GM23338 (cell line): Measurements from ENCODE around the gene USH1G. TPM values are rescaled to one million over a fixed set of nuclear protein-coding genes. Genes with fewer than 3 reads are reported as not detected.

ENCODE experiments used
- ATAC-seq: fragments of 200-7000 bp; cut with Tn5 transposase; 3 replicates; pipeline ENCODE4 v1.9.1; 2020
- DNase-seq: peaks from one replicate; pipeline ENCODE4 v3.0.0-alpha.2; 2015; ENCODE audit warnings: low spot score
- H2AFZ ChIP-seq: fragments of 200-600 bp; sonication (generic); 2 replicates; pipeline ENCODE4 v1.8.0; 2016; ENCODE audit warnings: antibody characterized with exemption, mild to moderate bottlenecking, moderate library complexity
- H3F3A ChIP-seq: fragments of 200-600 bp; sonication (generic); replicated peaks from 2 replicates; pipeline ENCODE4 v1.8.0; 2017; ENCODE audit warnings: antibody characterized with exemption, mixed run types, low read depth
- H3K27ac ChIP-seq: fragments of 200-600 bp; sonication (generic); 2 replicates; pipeline ENCODE4 v1.6.1; 2016; ENCODE audit warnings: low read depth
- H3K27me3 ChIP-seq: fragments of 200-600 bp; sonication (generic); 2 replicates; pipeline ENCODE4 v1.8.0; 2016; ENCODE audit warnings: mild to moderate bottlenecking, mixed run types, moderate library complexity; ENCODE audit not compliant: insufficient read depth
- H3K36me3 ChIP-seq: fragments of 200-600 bp; sonication (generic); 2 replicates; pipeline ENCODE4 v1.8.0; 2016; ENCODE audit warnings: mild to moderate bottlenecking; ENCODE audit not compliant: insufficient read depth
- H3K4me1 ChIP-seq: fragments of 200-600 bp; sonication (generic); 2 replicates; pipeline ENCODE4 v1.8.0; 2016; ENCODE audit warnings: mild to moderate bottlenecking, moderate library complexity; ENCODE audit not compliant: insufficient read depth
- H3K4me2 ChIP-seq: fragments of 200-600 bp; sonication (generic); 2 replicates; pipeline ENCODE4 v1.7.1; 2017; ENCODE audit warnings: mixed run types
- H3K4me3 ChIP-seq: fragments of 200-600 bp; sonication (generic); 2 replicates; pipeline ENCODE4 v1.6.1; 2016; ENCODE audit warnings: mixed run types
- H3K79me2 ChIP-seq: fragments of 200-600 bp; sonication (generic); replicated peaks from 2 replicates; pipeline ENCODE4 v1.8.0; 2017; ENCODE audit warnings: mild to moderate bottlenecking; ENCODE audit not compliant: insufficient read depth
- H3K9me2 ChIP-seq: fragments of 200-600 bp; sonication (generic); 2 replicates; pipeline ENCODE4 v1.8.0; 2017; ENCODE audit not compliant: insufficient read depth
- H4K20me1 ChIP-seq: fragments of 200-600 bp; sonication (generic); replicated peaks from 2 replicates; pipeline ENCODE4 v1.8.0; 2017; ENCODE audit warnings: mild to moderate bottlenecking; ENCODE audit not compliant: insufficient read depth
- H3K27ac Mint-ChIP-seq: 2 replicates; pipeline ENCODE4 v1.8.0; 2020; ENCODE audit warnings: inconsistent platforms, mild to moderate bottlenecking, moderate library complexity, mixed read lengths
- H3K27me3 Mint-ChIP-seq: 3 replicates; pipeline ENCODE4 v1.8.0; 2022; ENCODE audit warnings: low read depth, mild to moderate bottlenecking, moderate library complexity, mixed read lengths, inconsistent platforms; ENCODE audit not compliant: insufficient read depth, poor library complexity
- H3K36me3 Mint-ChIP-seq: 3 replicates; pipeline ENCODE4 v1.8.0; 2021; ENCODE audit warnings: low read depth, mild to moderate bottlenecking, inconsistent platforms, moderate library complexity, mixed read lengths
- H3K4me1 Mint-ChIP-seq: 3 replicates; pipeline ENCODE4 v1.8.0; 2020; ENCODE audit warnings: mild to moderate bottlenecking, inconsistent platforms, mixed read lengths
- H3K4me3 Mint-ChIP-seq: 3 replicates; pipeline ENCODE4 v1.8.0; 2021; ENCODE audit warnings: moderate library complexity, mild to moderate bottlenecking, inconsistent platforms, mixed read lengths
- H3K9me3 Mint-ChIP-seq: 3 replicates; pipeline ENCODE4 v1.8.0; 2020; ENCODE audit warnings: moderate library complexity, mild to moderate bottlenecking, inconsistent platforms, mixed read lengths
- CREB1 ChIP-seq: fragments of 250-450 bp; sonication (Bioruptor Pico); IDR thresholded peaks from 2 replicates; pipeline ENCODE4 v1.5.0; 2020; ENCODE audit warnings: low read depth, mild to moderate bottlenecking, moderate library complexity
- CTCF ChIP-seq, 2 experiments: fragments of 200-600 bp in 1 of 2; sonication (generic) in 1 of 2; conservative IDR thresholded peaks; 2 replicates each; pipeline versions ENCODE4 v1.5.1 to v1.6.1; 2016 to 2017; ENCODE audit warnings: antibody characterized with exemption in 2 of 2, low read depth in 2 of 2, mild to moderate bottlenecking in 2 of 2, moderate library complexity in 1 of 2
- ETS1 ChIP-seq: IDR thresholded peaks from 2 replicates; pipeline ENCODE4 v1.6.1; 2016; ENCODE audit warnings: antibody characterized with exemption
- EZH2 ChIP-seq: fragments of 200-600 bp; sonication (generic); IDR thresholded peaks from one replicate; pipeline ENCODE4 v1.8.0; 2017; ENCODE audit warnings: antibody characterized with exemption, mild to moderate bottlenecking, low read depth; ENCODE audit not compliant: unreplicated experiment
- EZH2phosphoT487 ChIP-seq: fragments of 200-600 bp; sonication (generic); IDR thresholded peaks from one replicate; pipeline ENCODE4 v1.8.1; 2018; ENCODE audit warnings: antibody characterized with exemption; ENCODE audit not compliant: unreplicated experiment
- JUNB ChIP-seq: IDR thresholded peaks from one replicate; pipeline ENCODE4 v1.6.1; 2016; ENCODE audit warnings: antibody characterized with exemption; ENCODE audit not compliant: unreplicated experiment
- NANOG ChIP-seq: IDR thresholded peaks from 2 replicates; pipeline ENCODE4 v1.6.1; 2016; ENCODE audit warnings: antibody characterized with exemption, borderline replicate concordance
- POLR2AphosphoS5 ChIP-seq: IDR thresholded peaks from 2 replicates; pipeline ENCODE4 v1.6.1; 2016; ENCODE audit warnings: antibody characterized with exemption, low read depth
- REST ChIP-seq: IDR thresholded peaks from one replicate; pipeline ENCODE4 v1.6.1; 2018; ENCODE audit warnings: antibody characterized with exemption; ENCODE audit not compliant: unreplicated experiment
- STAT1 ChIP-seq: IDR thresholded peaks from one replicate; pipeline ENCODE4 v1.6.1; 2016; ENCODE audit warnings: antibody characterized with exemption; ENCODE audit not compliant: unreplicated experiment
- ZNF114 ChIP-seq: fragments of 250-450 bp; sonication (Bioruptor Pico); IDR thresholded peaks from 2 replicates; pipeline ENCODE4 v1.5.0; 2020; ENCODE audit warnings: mild to moderate bottlenecking, moderate library complexity
- ZNF331 ChIP-seq: fragments of 250-450 bp; sonication (Bioruptor Pico); IDR thresholded peaks from 2 replicates; pipeline ENCODE4 v1.5.0; 2020; ENCODE audit warnings: low read depth, mild to moderate bottlenecking, moderate library complexity
- ZNF462 ChIP-seq: fragments of 250-450 bp; sonication (Bioruptor Pico); IDR thresholded peaks from 2 replicates; pipeline ENCODE4 v1.5.0; 2020; ENCODE audit warnings: mild to moderate bottlenecking, moderate library complexity
- polyA plus RNA-seq: library from polyadenylated mRNA; unstranded; fragments of >200 nt; fragmentation: Nextera tagmentation; extraction: Ambion mirVana; gene quantifications from 2 replicates; pipeline ENCODE4 v1.2.1, GENCODE V29; 2016
- total RNA-seq: library from RNA; depleted of rRNA; stranded (reverse); fragments of >200 nt; shearing (Covaris generic); gene quantifications from 2 replicates; pipeline ENCODE4 v1.2.3, GENCODE V29; 2014

Gene USH1G
- total and polyA plus RNA-seq, 2 experiments from 2014 or later = 0.34 to 1.7 TPM

GRCh38 chr17:74943808-74944522 is 20.9 kb upstream of the USH1G start:
- Histone ChIP-seq H3K27me3 (peaks cover 10% of the 10 kb centered on the region), H3K4me3 (no peak overlapping the region), H2AFZ (no peak overlapping the region), H3K27ac (no peak overlapping the region), H3K9me2 (no peaks in the 10 kb centered on the region), H3K4me2 (no peak overlapping the region), H3F3A (no peaks in the 10 kb centered on the region), H4K20me1 (no peaks in the 10 kb centered on the region), H3K4me1 (0 out of 2 replicates have a peak, but pooled peaks cover 4% of the 10 kb centered on the region), H3K36me3 (no peaks in the 10 kb centered on the region), H3K79me2 (no peaks in the 10 kb centered on the region)
- Mint-ChIP-seq H3K36me3 (no peaks in the 10 kb centered on the region), H3K27ac (no peak overlapping the region), H3K9me3 (no peaks in the 10 kb centered on the region), H3K4me3 (no peak overlapping the region), H3K4me1 (peaks cover 11% of the 10 kb centered on the region), H3K27me3 (peaks cover 21% of the 10 kb centered on the region)
- ATAC-seq (peak; percentile 73), DNase-seq (peak; percentile 51)
- TF ChIP-seq JUNB = no peak
- TF ChIP-seq EZH2 = no peak
- no peak for TF ChIP-seq ETS1
- TF ChIP-seq NANOG = no peak
- no peak for TF ChIP-seq POLR2AphosphoS5
- TF ChIP-seq CTCF (conservative IDR thresholded peaks at IDR 0.05; ENCODE audit: low read depth in 2 of 2) = no peak
- no peak for TF ChIP-seq ZNF462
- TF ChIP-seq ZNF114 = no peak
- TF ChIP-seq STAT1 = no peak
- no peak for TF ChIP-seq EZH2phosphoT487
- no peak for TF ChIP-seq CREB1
- no peak for TF ChIP-seq REST
- no peak for TF ChIP-seq ZNF331 (CRISPR knock-in tag)
